ENCODE measurements around the gene MAGEB6. TPM values are rescaled to one million over a fixed set of nuclear protein-coding genes. Genes with fewer than 3 reads are reported as not detected.
"Not testable (repeated sequence)": the region's sequence is repeated elsewhere in the genome, so short reads cannot be mapped to it uniquely, and the experiment has no call there.

Gene MAGEB6
- total and polyA plus RNA-seq, 2 donors (not counting 3 experiments of a cell fraction or from before 2014, with no cell fraction given): not detected

- intact Hi-C loops (cut with micrococcal nuclease): loop anchor here (5.0 kb wide), 1 partner anchor 59 kb away; no protein-coding TSS in a partner anchor
- Histone ChIP-seq H3K79me2 (ENCODE audit: control insufficient read depth, insufficient read depth, low read length) (no peaks in the 10 kb centered on the region), H2AFZ (ENCODE audit: low read depth, low read length) (no peak overlapping the region), H3K4me2 (ENCODE audit: insufficient read depth, low read length) (peak overlapping the region; percentile 47), H3K4me3 (replicated peaks in 1 of 3; ENCODE audit: insufficient read depth in 1 of 3, low read depth in 1 of 3, low read length in 3 of 3) (no peak overlapping the region), H3K27me3 (ENCODE audit: control insufficient read depth in 2 of 2, insufficient read depth in 2 of 2, low read length in 2 of 2) (no peaks in the 10 kb centered on the region), H4K20me1 (replicated peaks; ENCODE audit: control insufficient read depth, extremely low read depth, insufficient read depth, low read length) (no peaks in the 10 kb centered on the region), H3K4me1 (ENCODE audit: control insufficient read depth, extremely low read depth, insufficient read depth, low read length) (peaks cover 12% of the 10 kb centered on the region), H3K36me3 (ENCODE audit: control insufficient read depth in 2 of 2, extremely low read depth in 1 of 2, insufficient read depth in 2 of 2, low read length in 2 of 2) (no peaks in the 10 kb centered on the region), H3K9me3 (replicated peaks; ENCODE audit: control insufficient read depth, insufficient read depth, low read length) (no peaks in the 10 kb centered on the region), H3K9ac (replicated peaks; ENCODE audit: extremely low read depth, insufficient read depth, low read length) (no peak overlapping the region), H3K27ac (ENCODE audit: insufficient read depth, low read depth, low read length) (no peak overlapping the region), H3K9me1 (replicated peaks; ENCODE audit: control insufficient read depth, extremely low read depth, insufficient read depth, low read length) (no peaks in the 10 kb centered on the region)
- dilution Hi-C loops (cut with MboI; ENCODE audit: extremely low pct_ligation_motif_present, low sequenced_read_pairs): no loop called here
- ChIA-PET POLR2A (no interaction called here), CTCF (interaction anchor here (1.1 kb wide), 1 partner anchor 346 kb away, joined by 4 read pairs; no protein-coding TSS in a partner anchor)
- BruUV-seq (replicated peaks): no TSS peak
- TF ChIP-seq JUN (IDR thresholded peaks at IDR 0.05; ENCODE audit: borderline replicate concordance, insufficient read depth, insufficient read length, low read depth): peak; percentile 10
- no peak for TF ChIP-seq MAX (IDR thresholded peaks at IDR 0.05; ENCODE audit: insufficient read depth, insufficient read length)
- no peak for TF ChIP-seq POLR2A (IDR thresholded peaks at IDR 0.05; ENCODE audit: low read depth, low read length)
- TF ChIP-seq MYC (IDR thresholded peaks at IDR 0.05; ENCODE audit: low read depth, low read length): no peak
- TF ChIP-seq GATA2 (IDR thresholded peaks at IDR 0.05; ENCODE audit: insufficient read depth, insufficient read length, low read depth, low read length): no peak
- TF ChIP-seq POLR2AphosphoS5 (IDR thresholded peaks at IDR 0.05; ENCODE audit: insufficient read depth, low read depth, low read length): no peak
- TF ChIP-seq FOS (IDR thresholded peaks at IDR 0.05; ENCODE audit: borderline replicate concordance, insufficient read depth, low read length): peak; percentile 29
- TF ChIP-seq EZH2 (IDR thresholded peaks at IDR 0.05; ENCODE audit: borderline replicate concordance, low read depth, low read length, severe bottlenecking): no peak
- TF ChIP-seq, protein P1, sequence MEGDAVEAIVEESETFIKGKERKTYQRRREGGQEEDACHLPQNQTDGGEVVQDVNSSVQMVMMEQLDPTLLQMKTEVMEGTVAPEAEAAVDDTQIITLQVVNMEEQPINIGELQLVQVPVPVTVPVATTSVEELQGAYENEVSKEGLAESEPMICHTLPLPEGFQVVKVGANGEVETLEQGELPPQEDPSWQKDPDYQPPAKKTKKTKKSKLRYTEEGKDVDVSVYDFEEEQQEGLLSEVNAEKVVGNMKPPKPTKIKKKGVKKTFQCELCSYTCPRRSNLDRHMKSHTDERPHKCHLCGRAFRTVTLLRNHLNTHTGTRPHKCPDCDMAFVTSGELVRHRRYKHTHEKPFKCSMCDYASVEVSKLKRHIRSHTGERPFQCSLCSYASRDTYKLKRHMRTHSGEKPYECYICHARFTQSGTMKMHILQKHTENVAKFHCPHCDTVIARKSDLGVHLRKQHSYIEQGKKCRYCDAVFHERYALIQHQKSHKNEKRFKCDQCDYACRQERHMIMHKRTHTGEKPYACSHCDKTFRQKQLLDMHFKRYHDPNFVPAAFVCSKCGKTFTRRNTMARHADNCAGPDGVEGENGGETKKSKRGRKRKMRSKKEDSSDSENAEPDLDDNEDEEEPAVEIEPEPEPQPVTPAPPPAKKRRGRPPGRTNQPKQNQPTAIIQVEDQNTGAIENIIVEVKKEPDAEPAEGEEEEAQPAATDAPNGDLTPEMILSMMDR (IDR thresholded peaks at IDR 0.05; ENCODE audit: extremely low read depth in 1 of 2, insufficient read depth in 1 of 2, low read depth in 1 of 2, low read length in 2 of 2): no peak
- DNase-seq (ENCODE audit: low read depth, low spot score) (peak; percentile 53), FAIRE-seq (peak; percentile 78)
Measured at GRCh38 chrX:26203561-26203960, 11.3 kb downstream of the MAGEB6 start.

- BruUV-seq (replicated peaks); H2AFZ ChIP-seq (ENCODE audit: low read depth, low read length); H3K79me2 ChIP-seq (ENCODE audit: control insufficient read depth, insufficient read depth, low read length); H3K9me1 ChIP-seq (replicated peaks; ENCODE audit: control insufficient read depth, extremely low read depth, insufficient read depth, low read length); H4K20me1 ChIP-seq (replicated peaks; ENCODE audit: control insufficient read depth, extremely low read depth, insufficient read depth, low read length); POLR2A ChIA-PET; H3K36me3 ChIP-seq (ENCODE audit: control insufficient read depth in 2 of 2, extremely low read depth in 1 of 2, insufficient read depth in 2 of 2, low read length in 2 of 2); H3K27ac ChIP-seq (ENCODE audit: insufficient read depth, low read depth, low read length); dilution Hi-C loops (cut with MboI; ENCODE audit: extremely low pct_ligation_motif_present, low sequenced_read_pairs); H3K9me3 ChIP-seq (replicated peaks; ENCODE audit: control insufficient read depth, insufficient read depth, low read length); H3K4me3 ChIP-seq (replicated peaks in 1 of 3; ENCODE audit: insufficient read depth in 1 of 3, low read depth in 1 of 3, low read length in 3 of 3); DNase-seq (ENCODE audit: low read depth, low spot score); H3K9ac ChIP-seq (replicated peaks; ENCODE audit: extremely low read depth, insufficient read depth, low read length); FAIRE-seq; CTCF ChIA-PET; H3K27me3 ChIP-seq (ENCODE audit: control insufficient read depth in 2 of 2, insufficient read depth in 2 of 2, low read length in 2 of 2); H3K4me2 ChIP-seq (ENCODE audit: insufficient read depth, low read length): not testable (repeated sequence)
- intact Hi-C loops (cut with micrococcal nuclease): loop anchor here (5.0 kb wide), 1 partner anchor 58 kb away; no protein-coding TSS in a partner anchor
- H3K4me1 ChIP-seq (ENCODE audit: control insufficient read depth, extremely low read depth, insufficient read depth, low read length): peaks cover 12% of the 10 kb centered on the region
Measured at GRCh38 chrX:26204717-26205116, 12.5 kb downstream of the MAGEB6 start.

Data from endothelial cell of umbilical vein (primary cell).